NCI-H1105 (cell line): ENCODE results near the gene PIGU.
"Not testable (repeated sequence)": the region's sequence is repeated elsewhere in the genome, so short reads cannot be mapped to it uniquely, and the experiment has no call there.

ENCODE experiments used
- DNase-seq: peaks from one replicate; lab custom pipeline; 2025; lab: John Stamatoyannopoulos, UW

The PIGU gene

GRCh38 chr20:34532756-34533155 lies 144.1 kb downstream of the PIGU start:
- no peak for DNase-seq

GRCh38 chr20:34532320-34532719 lies 144.6 kb downstream of the PIGU start:
- no peak for DNase-seq

GRCh38 chr20:34531608-34532265 lies 145.2 kb downstream of the PIGU start:
- DNase-seq: no peak

- no peak for DNase-seq
Observed at GRCh38 chr20:34530342-34530741, 146.6 kb downstream of the PIGU start.

GRCh38 chr20:34529742-34530141 lies 147.2 kb downstream of the PIGU start:
- DNase-seq: no peak

GRCh38 chr20:34528921-34529297 lies 148.0 kb downstream of the PIGU start:
- DNase-seq: no peak

- no peak for DNase-seq
Observed at GRCh38 chr20:34527016-34527415, 149.9 kb downstream of the PIGU start.

- DNase-seq: no peak
Observed at GRCh38 chr20:34526466-34526865, 150.4 kb downstream of the PIGU start.

- DNase-seq: no peak
Observed at GRCh38 chr20:34525709-34526416, 151.0 kb downstream of the PIGU start.

GRCh38 chr20:34525342-34525708 lies 151.6 kb downstream of the PIGU start:
- DNase-seq: no peak

GRCh38 chr20:34524426-34524825 lies 152.5 kb downstream of the PIGU start:
- no peak for DNase-seq

GRCh38 chr20:34522969-34523871 lies 153.7 kb downstream of the PIGU start:
- DNase-seq: peak; percentile 33

- not testable (repeated sequence) for DNase-seq
Observed at GRCh38 chr20:34519841-34520240, 157.1 kb downstream of the PIGU start.

- not testable (repeated sequence) for DNase-seq
Observed at GRCh38 chr20:34518863-34519262, 158.0 kb downstream of the PIGU start.

GRCh38 chr20:34517114-34517505 lies 159.8 kb downstream of the PIGU start:
- no peak for DNase-seq

GRCh38 chr20:34516247-34517113 lies 160.4 kb downstream of the PIGU start, which contains the start of gene DYNLRB1:
Gene DYNLRB1, plus strand, starts transcription at chr20:34516422. Its CDS starts 37 bp downstream, at chr20:34516459.
- peak; percentile 97 for DNase-seq

GRCh38 chr20:34515484-34516246 lies 161.2 kb downstream of the PIGU start:
- peak; percentile 68 for DNase-seq

GRCh38 chr20:34514897-34515483 lies 161.9 kb downstream of the PIGU start:
- no peak for DNase-seq

GRCh38 chr20:34514034-34514433 lies 162.9 kb downstream of the PIGU start:
- not testable (repeated sequence) for DNase-seq

GRCh38 chr20:34512955-34513419 lies 163.9 kb downstream of the PIGU start:
- no peak for DNase-seq
